ENCODE data around the gene ARHGEF7. TPM values are rescaled to one million over a fixed set of nuclear protein-coding genes. Genes with fewer than 3 reads are reported as not detected.

The ARHGEF7 gene
- total RNA-seq, 2 donors from 2014 or later: 57.9 to 97.3 TPM

- intact Hi-C loops (cut with DNase I): no loop called here
- H3K9me3 ChIP-seq: no peaks in the 10 kb centered on the region
- 80% methylated on average over 12 of the region's 12 CpGs for WGBS
- no peaks in the 10 kb centered on the region for H3K27me3 ChIP-seq (replicated peaks; ENCODE audit: insufficient read depth)
- H3K27ac ChIP-seq: no peak overlapping the region
- no peak for DNase-seq (ENCODE audit: low spot score)
- no peak overlapping the region for H3K4me3 ChIP-seq
- H3K4me1 ChIP-seq (replicated peaks): no peaks in the 10 kb centered on the region
- no peak for TF ChIP-seq CTCF (IDR thresholded peaks at IDR 0.05)
- no peak for TF ChIP-seq POLR2AphosphoS5 (IDR thresholded peaks at IDR 0.05)
- no peak for TF ChIP-seq POLR2A (IDR thresholded peaks at IDR 0.05)
- H3K36me3 ChIP-seq: no peaks in the 10 kb centered on the region
Observed at GRCh38 chr13:111316161-111316730, 201.1 kb downstream of the ARHGEF7 start.

- intact Hi-C loops (cut with DNase I): no loop called here
- 87% methylated on average over 14 of the region's 14 CpGs for WGBS
- TF ChIP-seq POLR2AphosphoS5 (IDR thresholded peaks at IDR 0.05) (no peak), POLR2A (IDR thresholded peaks at IDR 0.05) (no peak), CTCF (IDR thresholded peaks at IDR 0.05) (no peak)
Observed at GRCh38 chr13:111317042-111317550, 202.0 kb downstream of the ARHGEF7 start.

GRCh38 chr13:111317571-111318345 lies 202.6 kb downstream of the ARHGEF7 start:
- TF ChIP-seq POLR2A (IDR thresholded peaks at IDR 0.05): no peak
- TF ChIP-seq POLR2AphosphoS5 (IDR thresholded peaks at IDR 0.05): no peak
- TF ChIP-seq CTCF (IDR thresholded peaks at IDR 0.05): no peak
- H3K27ac ChIP-seq: no peak overlapping the region
- H3K4me1 ChIP-seq (replicated peaks): no peaks in the 10 kb centered on the region
- no peaks in the 10 kb centered on the region for H3K36me3 ChIP-seq
- no peak overlapping the region for H3K4me3 ChIP-seq
- no peak for DNase-seq (ENCODE audit: low spot score)
- H3K27me3 ChIP-seq (replicated peaks; ENCODE audit: insufficient read depth): no peaks in the 10 kb centered on the region
- 81% methylated on average over 29 of the region's 29 CpGs for WGBS
- no peaks in the 10 kb centered on the region for H3K9me3 ChIP-seq
- intact Hi-C loops (cut with DNase I): no loop called here

More at GRCh38 chr13:111317042-111317550, 202.0 kb downstream of the ARHGEF7 start:
- H3K27ac ChIP-seq: no peak overlapping the region
- H3K9me3 ChIP-seq: no peaks in the 10 kb centered on the region
- no peak overlapping the region for H3K4me3 ChIP-seq
- no peaks in the 10 kb centered on the region for H3K4me1 ChIP-seq (replicated peaks)
- H3K36me3 ChIP-seq: no peaks in the 10 kb centered on the region
- DNase-seq (ENCODE audit: low spot score): no peak
- no peaks in the 10 kb centered on the region for H3K27me3 ChIP-seq (replicated peaks; ENCODE audit: insufficient read depth)

- TF ChIP-seq POLR2A (IDR thresholded peaks at IDR 0.05): no peak
- no peak for TF ChIP-seq POLR2AphosphoS5 (IDR thresholded peaks at IDR 0.05)
- TF ChIP-seq CTCF (IDR thresholded peaks at IDR 0.05): no peak
- Histone ChIP-seq H3K27ac (no peak overlapping the region), H3K27me3 (replicated peaks; ENCODE audit: insufficient read depth) (no peaks in the 10 kb centered on the region), H3K9me3 (no peaks in the 10 kb centered on the region), H3K36me3 (no peaks in the 10 kb centered on the region), H3K4me3 (no peak overlapping the region), H3K4me1 (replicated peaks) (no peaks in the 10 kb centered on the region)
- intact Hi-C loops (cut with DNase I): no loop called here
- no peak for DNase-seq (ENCODE audit: low spot score)
- 76% methylated on average over 12 of the region's 13 CpGs for WGBS
Observed at GRCh38 chr13:111318386-111318785, 203.3 kb downstream of the ARHGEF7 start.
